ENCODE data around the gene MRPL37.

GRCh38 chr1:54161495-54162168 is 38.3 kb upstream of the MRPL37 start:
- no peak for TF ChIP-seq CTCF (conservative IDR thresholded peaks at IDR 0.05 in 1 of 2, IDR thresholded peaks at IDR 0.05 in 1 of 2; ENCODE audit: extremely low read depth in 1 of 2, insufficient read depth in 1 of 2, low read depth in 1 of 2, low read length in 2 of 2)
- TF ChIP-seq EZH2 (IDR thresholded peaks at IDR 0.05; ENCODE audit: borderline replicate concordance, low read length), result no peak

Data from mammary epithelial cell (primary cell).